ENCODE data around the gene MFAP2.

Gene MFAP2

GRCh38 chr1:16986113-16986512, 5.7 kb upstream of the MFAP2 start:
- Histone ChIP-seq H3K4me3 (IDR thresholded peaks at IDR 0.05; ENCODE audit: insufficient read depth, low read depth, low read length) (no peak overlapping the region), H3K79me2 (ENCODE audit: insufficient read depth, low read depth) (no peaks in the 10 kb centered on the region), H3K9ac (no peak overlapping the region), H3K27ac (no peak overlapping the region), H3K4me2 (no peak overlapping the region), H3K36me3 (ENCODE audit: insufficient read depth) (no peaks in the 10 kb centered on the region), H3K27me3 (ENCODE audit: insufficient read depth, low read depth) (no peaks in the 10 kb centered on the region), H2AFZ (ENCODE audit: low read depth) (no peak overlapping the region), H3K4me1 (ENCODE audit: low read depth, poor library complexity, severe bottlenecking) (no peaks in the 10 kb centered on the region), H4K20me1 (ENCODE audit: insufficient read depth) (no peaks in the 10 kb centered on the region)
- no peak for TF ChIP-seq CTCF (conservative IDR thresholded peaks at IDR 0.05; ENCODE audit: low read depth, low read length)

GRCh38 chr1:16984717-16985116, 4.3 kb upstream of the MFAP2 start:
- Histone ChIP-seq H4K20me1 (ENCODE audit: insufficient read depth) (no peaks in the 10 kb centered on the region), H3K4me1 (ENCODE audit: low read depth, poor library complexity, severe bottlenecking) (no peaks in the 10 kb centered on the region), H2AFZ (ENCODE audit: low read depth) (no peak overlapping the region), H3K4me3 (IDR thresholded peaks at IDR 0.05; ENCODE audit: insufficient read depth, low read depth, low read length) (no peak overlapping the region), H3K27me3 (ENCODE audit: insufficient read depth, low read depth) (no peaks in the 10 kb centered on the region), H3K36me3 (ENCODE audit: insufficient read depth) (no peaks in the 10 kb centered on the region), H3K27ac (no peak overlapping the region), H3K4me2 (no peak overlapping the region), H3K9ac (no peak overlapping the region), H3K79me2 (ENCODE audit: insufficient read depth, low read depth) (no peaks in the 10 kb centered on the region)
- TF ChIP-seq CTCF (conservative IDR thresholded peaks at IDR 0.05; ENCODE audit: low read depth, low read length), result no peak

- H3K4me3 ChIP-seq (IDR thresholded peaks at IDR 0.05; ENCODE audit: insufficient read depth, low read depth, low read length), result no peak overlapping the region
- H3K4me2 ChIP-seq, result no peak overlapping the region
- no peak overlapping the region for H3K27ac ChIP-seq
- H3K36me3 ChIP-seq (ENCODE audit: insufficient read depth), result no peaks in the 10 kb centered on the region
- no peak overlapping the region for H3K9ac ChIP-seq
- H3K79me2 ChIP-seq (ENCODE audit: insufficient read depth, low read depth), result no peaks in the 10 kb centered on the region
- H3K4me1 ChIP-seq (ENCODE audit: low read depth, poor library complexity, severe bottlenecking), result no peaks in the 10 kb centered on the region
- H3K27me3 ChIP-seq (ENCODE audit: insufficient read depth, low read depth), result no peaks in the 10 kb centered on the region
- TF ChIP-seq CTCF (conservative IDR thresholded peaks at IDR 0.05; ENCODE audit: low read depth, low read length), result no peak
- no peaks in the 10 kb centered on the region for H4K20me1 ChIP-seq (ENCODE audit: insufficient read depth)
- no peak overlapping the region for H2AFZ ChIP-seq (ENCODE audit: low read depth)
Observed at GRCh38 chr1:16983649-16984048, 3.2 kb upstream of the MFAP2 start.

GRCh38 chr1:16982902-16983301, 2.5 kb upstream of the MFAP2 start:
- TF ChIP-seq CTCF (conservative IDR thresholded peaks at IDR 0.05; ENCODE audit: low read depth, low read length), result no peak
- no peak overlapping the region for H2AFZ ChIP-seq (ENCODE audit: low read depth)
- H3K36me3 ChIP-seq (ENCODE audit: insufficient read depth), result no peaks in the 10 kb centered on the region
- H3K27me3 ChIP-seq (ENCODE audit: insufficient read depth, low read depth), result no peaks in the 10 kb centered on the region
- no peak overlapping the region for H3K27ac ChIP-seq
- H3K4me3 ChIP-seq (IDR thresholded peaks at IDR 0.05; ENCODE audit: insufficient read depth, low read depth, low read length), result no peak overlapping the region
- H3K9ac ChIP-seq, result no peak overlapping the region
- no peaks in the 10 kb centered on the region for H3K79me2 ChIP-seq (ENCODE audit: insufficient read depth, low read depth)
- no peaks in the 10 kb centered on the region for H3K4me1 ChIP-seq (ENCODE audit: low read depth, poor library complexity, severe bottlenecking)
- no peaks in the 10 kb centered on the region for H4K20me1 ChIP-seq (ENCODE audit: insufficient read depth)
- no peak overlapping the region for H3K4me2 ChIP-seq
